H9 (cell line): ENCODE measurements around the gene ANK3. TPM values are rescaled to one million over a fixed set of nuclear protein-coding genes. Genes with fewer than 3 reads are reported as not detected.

Experiments
- DNase-seq: peaks from one replicate; pipeline ENCODE4 v3.0.0-alpha.2; 2017
- H2AFZ ChIP-seq: one replicate; pipeline ENCODE4 v1.6.1; 2013; ENCODE audit warnings: mild to moderate bottlenecking, low read length, control low read depth, moderate library complexity
- H2AK5ac ChIP-seq: 2 replicates; pipeline ENCODE4 v1.6.1; 2013; ENCODE audit warnings: low read length, control low read depth, mixed read lengths; ENCODE audit not compliant: insufficient read length
- H2BK120ac ChIP-seq: one replicate; pipeline ENCODE4 v1.6.1; 2013; ENCODE audit warnings: low read depth, mild to moderate bottlenecking, low read length, control low read depth, inconsistent platforms; ENCODE audit not compliant: poor library complexity, severe bottlenecking
- H2BK12ac ChIP-seq: 2 replicates; pipeline ENCODE4 v1.6.1; 2013; ENCODE audit warnings: low read length, control low read depth, mixed read lengths, low read depth; ENCODE audit not compliant: insufficient read length
- H2BK15ac ChIP-seq: 2 replicates; pipeline ENCODE4 v1.6.1; 2013; ENCODE audit warnings: low read depth, low read length, control low read depth
- H2BK20ac ChIP-seq: one replicate; pipeline ENCODE4 v1.6.1; 2013; ENCODE audit warnings: low read depth, mild to moderate bottlenecking, low read length, control low read depth, inconsistent platforms; ENCODE audit not compliant: poor library complexity, severe bottlenecking
- H2BK5ac ChIP-seq: 2 replicates; pipeline ENCODE4 v1.6.1; 2013; ENCODE audit warnings: low read length, control low read depth, mixed read lengths; ENCODE audit not compliant: insufficient read length
- H3K14ac ChIP-seq: 2 replicates; pipeline ENCODE4 v1.6.1; 2013; ENCODE audit warnings: low read length, control low read depth; ENCODE audit not compliant: insufficient read depth
- H3K18ac ChIP-seq: 2 replicates; pipeline ENCODE4 v1.6.1; 2013; ENCODE audit warnings: low read depth, mild to moderate bottlenecking, mixed read lengths, low read length, control low read depth; ENCODE audit not compliant: insufficient read length
- H3K23ac ChIP-seq: 2 replicates; pipeline ENCODE4 v1.6.1; 2013; ENCODE audit warnings: low read length, control low read depth, mixed read lengths, low read depth; ENCODE audit not compliant: insufficient read length
- H3K23me2 ChIP-seq: 2 replicates; pipeline ENCODE4 v1.6.1; 2013; ENCODE audit warnings: low read depth, mild to moderate bottlenecking, mixed read lengths, low read length, control low read depth; ENCODE audit not compliant: insufficient read length, poor library complexity, severe bottlenecking
- H3K27ac ChIP-seq: 2 replicates; pipeline ENCODE4 v1.5.1; 2013; ENCODE audit warnings: low read length, control low read depth, mixed read lengths, low read depth; ENCODE audit not compliant: insufficient read length
- H3K27me3 ChIP-seq: 2 replicates; pipeline ENCODE4 v1.6.1; 2013; ENCODE audit warnings: low read length, control low read depth, inconsistent platforms; ENCODE audit not compliant: insufficient read depth
- H3K4ac ChIP-seq: 2 replicates; pipeline ENCODE4 v1.6.1; 2013; ENCODE audit warnings: low read depth, mild to moderate bottlenecking, control low read depth, inconsistent platforms, low read length, moderate library complexity
- H3K4me1 ChIP-seq: 2 replicates; pipeline ENCODE4 v1.6.1; 2013; ENCODE audit warnings: low read length, control low read depth, inconsistent platforms; ENCODE audit not compliant: insufficient read depth
- H3K4me2 ChIP-seq: 2 replicates; pipeline ENCODE4 v1.6.1; 2013; ENCODE audit warnings: low read length, control low read depth, mixed read lengths; ENCODE audit not compliant: insufficient read length, insufficient read depth
- H3K56ac ChIP-seq: 2 replicates; pipeline ENCODE4 v1.6.1; 2013; ENCODE audit warnings: low read depth, mild to moderate bottlenecking, mixed read lengths, low read length, control low read depth; ENCODE audit not compliant: insufficient read length
- H3K79me1 ChIP-seq: 2 replicates; pipeline ENCODE4 v1.6.1; 2013; ENCODE audit warnings: low read depth, mild to moderate bottlenecking, moderate library complexity, low read length, control low read depth, inconsistent platforms; ENCODE audit not compliant: insufficient read depth, poor library complexity, severe bottlenecking
- H3K79me2 ChIP-seq: 2 replicates; pipeline ENCODE4 v1.6.1; 2013; ENCODE audit warnings: low read length, control low read depth, inconsistent platforms; ENCODE audit not compliant: insufficient read depth
- H3K9ac ChIP-seq: 2 replicates; pipeline ENCODE4 v1.6.1; 2013; ENCODE audit warnings: low read length, control low read depth, mixed read lengths; ENCODE audit not compliant: insufficient read length; ENCODE audit errors: extremely low read depth
- H3K9me3 ChIP-seq: one replicate; pipeline ENCODE4 v1.6.1; 2013; ENCODE audit warnings: low read depth, low read length, inconsistent platforms; ENCODE audit not compliant: control insufficient read depth
- H3T11ph ChIP-seq: one replicate; pipeline ENCODE4 v1.6.1; 2013; ENCODE audit warnings: mild to moderate bottlenecking, low read length, control low read depth, inconsistent platforms
- H4K20me1 ChIP-seq: one replicate; pipeline ENCODE4 v1.6.1; 2013; ENCODE audit not compliant: control insufficient read depth, insufficient read length, insufficient read depth
- H4K5ac ChIP-seq: 2 replicates; pipeline ENCODE4 v1.6.1; 2013; ENCODE audit warnings: low read depth, mild to moderate bottlenecking, mixed read lengths, low read length, control low read depth; ENCODE audit not compliant: insufficient read length
- H4K8ac ChIP-seq: replicated peaks from 2 replicates; pipeline ENCODE4 v1.6.1; 2013; ENCODE audit warnings: low read length, control low read depth, mixed read lengths, low read depth; ENCODE audit not compliant: insufficient read length
- H4K91ac ChIP-seq: 2 replicates; pipeline ENCODE4 v1.6.1; 2013; ENCODE audit warnings: low read depth, mild to moderate bottlenecking, moderate library complexity, mixed read lengths, low read length, control low read depth; ENCODE audit not compliant: insufficient read length
- H3K27ac Mint-ChIP-seq, 3 experiments: 2 replicates in 2 of 3; 3 replicates in 1 of 3; pipeline ENCODE4 v1.8.0; 2020 to 2021; ENCODE audit warnings: mixed read lengths in 3 of 3, mild to moderate bottlenecking in 1 of 3, moderate library complexity in 1 of 3
- H3K27me3 Mint-ChIP-seq: 2 replicates; pipeline ENCODE4 v1.8.0; 2021; ENCODE audit warnings: low read depth, mild to moderate bottlenecking, moderate library complexity, mixed read lengths
- H3K36me3 Mint-ChIP-seq, 3 experiments: 2 replicates in 2 of 3; 3 replicates in 1 of 3; pipeline ENCODE4 v1.8.0; 2020 to 2021; ENCODE audit warnings: low read depth in 3 of 3, mixed read lengths in 3 of 3; ENCODE audit not compliant: insufficient read depth in 1 of 3
- H3K4me1 Mint-ChIP-seq, 2 experiments: 2 replicates each; pipeline ENCODE4 v1.8.0; 2020; ENCODE audit warnings: mixed read lengths in 2 of 2
- H3K4me3 Mint-ChIP-seq, 2 experiments: 2 replicates in 1 of 2; 3 replicates in 1 of 2; pipeline ENCODE4 v1.8.0; 2020 to 2021; ENCODE audit warnings: mild to moderate bottlenecking in 2 of 2, mixed read lengths in 2 of 2, moderate library complexity in 1 of 2
- H3K9me3 Mint-ChIP-seq, 2 experiments: 2 replicates in 1 of 2; 3 replicates in 1 of 2; pipeline ENCODE4 v1.8.0; 2020; ENCODE audit warnings: mild to moderate bottlenecking in 2 of 2, mixed read lengths in 2 of 2, moderate library complexity in 1 of 2
- WGBS: extraction: QIAGEN DNeasy Blood & Tissue Kit; methylation state at CpG from one replicate; pipeline ENCODE4 v1.1.7; 2013; ENCODE audit warnings: missing lambda C conversion rate, low lambda C conversion rate, mixed read lengths; ENCODE audit not compliant: insufficient read length; ENCODE audit errors: extremely low coverage; 5-methylcytosine and 5-hydroxymethylcytosine counted together
- total RNA-seq: library from RNA; stranded (reverse); gene quantifications from 2 replicates; pipeline ENCODE4 v1.2.1, GENCODE V29; 2021
- TF ChIP-seq, protein P1 (sequence below): fragments of 200-600 bp; sonication (generic); conservative IDR thresholded peaks from 3 replicates; pipeline ENCODE4 v1.8.0; 2021; ENCODE audit warnings: antibody characterized with exemption, mild to moderate bottlenecking

The ANK3 gene
- total RNA-seq, 1 experiment from 2014 or later: 59.6 TPM

DNA sequence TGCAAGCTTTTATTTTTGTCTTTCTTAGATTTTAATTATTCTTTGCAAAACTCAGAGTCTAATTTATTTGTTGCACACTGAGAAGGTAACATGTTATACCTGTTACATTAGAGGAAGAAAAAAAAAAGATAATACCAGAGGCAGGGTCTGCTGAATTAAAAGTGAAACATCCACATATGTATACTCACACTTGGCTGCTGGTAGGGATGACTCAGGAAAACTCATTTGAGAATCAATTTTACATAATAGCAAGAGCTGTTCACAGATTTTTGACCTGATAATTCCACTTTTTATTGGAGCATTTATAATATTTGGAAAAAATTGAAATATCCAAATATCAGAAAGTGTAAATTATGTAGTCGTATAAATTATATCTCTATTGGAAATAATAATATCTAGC, 405.3 kb downstream of the ANK3 start:
- Mint-ChIP-seq H3K4me1 (peaks cover 5 to 6% of the 10 kb centered on the region in 2 experiments), H3K36me3 (peaks cover 0 to 22% (median 4%) of the 10 kb centered on the region in 3 experiments; a peak in 3 of 7 replicates), H3K27ac (no peak overlapping the region), H3K9me3 (peaks cover 6 to 19% of the 10 kb centered on the region in 2 experiments; a peak in 4 of 5 replicates), H3K4me3 (no peak overlapping the region), H3K27me3 (no peaks in the 10 kb centered on the region; the same call in 1 of the 2 replicates)
- H3K23ac ChIP-seq: no peak overlapping the region
- no peak overlapping the region for H3T11ph ChIP-seq
- H3K79me2 ChIP-seq: no peaks in the 10 kb centered on the region
- no peak overlapping the region for H2AFZ ChIP-seq
- TF ChIP-seq, protein P1, sequence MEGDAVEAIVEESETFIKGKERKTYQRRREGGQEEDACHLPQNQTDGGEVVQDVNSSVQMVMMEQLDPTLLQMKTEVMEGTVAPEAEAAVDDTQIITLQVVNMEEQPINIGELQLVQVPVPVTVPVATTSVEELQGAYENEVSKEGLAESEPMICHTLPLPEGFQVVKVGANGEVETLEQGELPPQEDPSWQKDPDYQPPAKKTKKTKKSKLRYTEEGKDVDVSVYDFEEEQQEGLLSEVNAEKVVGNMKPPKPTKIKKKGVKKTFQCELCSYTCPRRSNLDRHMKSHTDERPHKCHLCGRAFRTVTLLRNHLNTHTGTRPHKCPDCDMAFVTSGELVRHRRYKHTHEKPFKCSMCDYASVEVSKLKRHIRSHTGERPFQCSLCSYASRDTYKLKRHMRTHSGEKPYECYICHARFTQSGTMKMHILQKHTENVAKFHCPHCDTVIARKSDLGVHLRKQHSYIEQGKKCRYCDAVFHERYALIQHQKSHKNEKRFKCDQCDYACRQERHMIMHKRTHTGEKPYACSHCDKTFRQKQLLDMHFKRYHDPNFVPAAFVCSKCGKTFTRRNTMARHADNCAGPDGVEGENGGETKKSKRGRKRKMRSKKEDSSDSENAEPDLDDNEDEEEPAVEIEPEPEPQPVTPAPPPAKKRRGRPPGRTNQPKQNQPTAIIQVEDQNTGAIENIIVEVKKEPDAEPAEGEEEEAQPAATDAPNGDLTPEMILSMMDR: no peak
- no peak overlapping the region for H3K4ac ChIP-seq
- H2BK120ac ChIP-seq: no peak overlapping the region
- H3K79me1 ChIP-seq: no peaks in the 10 kb centered on the region
- no peak overlapping the region for H3K18ac ChIP-seq
- no peak overlapping the region for H2BK5ac ChIP-seq
- H3K14ac ChIP-seq: no peak overlapping the region
- DNase-seq: no peak
- H3K9ac ChIP-seq: no peak overlapping the region
- no peak overlapping the region for H2BK12ac ChIP-seq
- no peak overlapping the region for H2BK20ac ChIP-seq
- H3K27ac ChIP-seq: no peak overlapping the region
- no peaks in the 10 kb centered on the region for H4K20me1 ChIP-seq
- no peak overlapping the region for H4K8ac ChIP-seq
- no peak overlapping the region for H3K56ac ChIP-seq
- no peak overlapping the region for H4K91ac ChIP-seq
- no peak overlapping the region for H4K5ac ChIP-seq
- no peaks in the 10 kb centered on the region for H3K4me1 ChIP-seq
- no peaks in the 10 kb centered on the region for H3K9me3 ChIP-seq
- H3K27me3 ChIP-seq: no peaks in the 10 kb centered on the region
- H3K23me2 ChIP-seq: no peaks in the 10 kb centered on the region
- no peak overlapping the region for H2AK5ac ChIP-seq
- H2BK15ac ChIP-seq: no peak overlapping the region
- no peak overlapping the region for H3K4me2 ChIP-seq
- WGBS: no CpG with 5 or more reads among the region's 1 CpG
